Keratinocyte (primary cell): ENCODE results near the gene PLA2G4D. TPM values are rescaled to one million over a fixed set of nuclear protein-coding genes. Genes with fewer than 3 reads are reported as not detected.
A peak's percentile ranks its signal among the peaks of the same experiment; 100 is the strongest.

Source experiments
- DNase-seq: peaks from one replicate; pipeline ENCODE4 v3.0.0-alpha.2; 2011; ENCODE audit warnings: low read depth, missing footprints, low spot score
- FAIRE-seq: peaks from 2 replicates; lab custom pipeline; 2011; peaks lifted over from hg19 to GRCh38; lab: Jason Lieb, UNC
- H2AFZ ChIP-seq: 2 replicates; pipeline ENCODE4 v1.6.0; 2012; ENCODE audit warnings: low read length, control low read depth, inconsistent platforms; ENCODE audit not compliant: control insufficient read depth
- H3K27ac ChIP-seq: 2 replicates; pipeline ENCODE4 v1.5.1; 2011; ENCODE audit warnings: low read length; ENCODE audit not compliant: control insufficient read depth, insufficient read depth
- H3K27me3 ChIP-seq: 3 replicates; pipeline ENCODE4 v1.6.0; 2011; ENCODE audit warnings: low read length; ENCODE audit not compliant: control insufficient read depth, insufficient read depth; ENCODE audit errors: extremely low read depth
- H3K36me3 ChIP-seq, 2 experiments: 2 replicates in 1 of 2; 3 replicates in 1 of 2; pipeline ENCODE4 v1.5.1; 2011; ENCODE audit warnings: low read length in 2 of 2, mild to moderate bottlenecking in 1 of 2; ENCODE audit not compliant: control insufficient read depth in 2 of 2, insufficient read depth in 2 of 2; ENCODE audit errors: extremely low read depth in 1 of 2
- H3K4me1 ChIP-seq: 3 replicates; pipeline ENCODE4 v1.5.1; 2011; ENCODE audit warnings: low read length; ENCODE audit not compliant: control insufficient read depth, insufficient read depth; ENCODE audit errors: extremely low read depth
- H3K4me2 ChIP-seq: 3 replicates; pipeline ENCODE4 v1.6.0; 2011; ENCODE audit warnings: low read depth, low read length; ENCODE audit not compliant: control insufficient read depth, insufficient read depth; ENCODE audit errors: extremely low read depth
- H3K4me3 ChIP-seq, 3 experiments: fragments of 200-600 bp in 1 of 3; sonication (generic) in 1 of 3; 2 replicates in 2 of 3; 3 replicates in 1 of 3; pipeline ENCODE4 v1.5.1; 2011 to 2016; ENCODE audit warnings: low read length in 3 of 3, mild to moderate bottlenecking in 3 of 3, control low read depth in 2 of 3, inconsistent platforms in 1 of 3, low read depth in 1 of 3, mixed read lengths in 1 of 3, mixed run types in 1 of 3, moderate library complexity in 1 of 3; ENCODE audit not compliant: control insufficient read depth in 2 of 3, insufficient read depth in 2 of 3; ENCODE audit errors: extremely low read depth in 1 of 3
- H3K79me2 ChIP-seq: 2 replicates; pipeline ENCODE4 v1.6.0; 2012; ENCODE audit warnings: low read length; ENCODE audit not compliant: control insufficient read depth, insufficient read depth
- H3K9ac ChIP-seq: 3 replicates; pipeline ENCODE4 v1.6.0; 2011; ENCODE audit warnings: low read length; ENCODE audit not compliant: control insufficient read depth, insufficient read depth; ENCODE audit errors: extremely low read depth
- H3K9me1 ChIP-seq: 3 replicates; pipeline ENCODE4 v1.6.0; 2011; ENCODE audit warnings: low read length; ENCODE audit not compliant: control insufficient read depth, insufficient read depth; ENCODE audit errors: extremely low read depth
- H3K9me3 ChIP-seq: 2 replicates; pipeline ENCODE4 v1.5.1; 2012; ENCODE audit warnings: low read depth, low read length; ENCODE audit not compliant: control insufficient read depth
- H4K20me1 ChIP-seq: 3 replicates; pipeline ENCODE4 v1.6.0; 2011; ENCODE audit warnings: low read length; ENCODE audit not compliant: control insufficient read depth, insufficient read depth; ENCODE audit errors: extremely low read depth
- CTCF ChIP-seq, 3 experiments: IDR thresholded peaks in 1 of 3; conservative IDR thresholded peaks in 1 of 3; optimal IDR thresholded peaks in 1 of 3; 2 replicates in 2 of 3; 3 replicates in 1 of 3; pipeline versions ENCODE3 to v1.5.1; 2011; ENCODE audit warnings: low read length in 3 of 3, mild to moderate bottlenecking in 3 of 3, moderate library complexity in 2 of 3, control low read depth in 1 of 3, inconsistent platforms in 1 of 3; ENCODE audit not compliant: insufficient read depth in 2 of 3; ENCODE audit errors: extremely low read depth in 1 of 3
- EZH2 ChIP-seq: IDR thresholded peaks from one replicate; pipeline ENCODE4 v1.6.1; 2012; ENCODE audit warnings: inconsistent platforms, mild to moderate bottlenecking, low read length, moderate library complexity
- dilution Hi-C: fragments of 300-500 bp; cut with MboI; formaldehyde crosslinking; loops from one replicate; pipeline ENCODE4 v1.7.0; 2020; ENCODE audit warnings: low sequenced_read_pairs; ENCODE audit not compliant: extremely low pct_ligation_motif_present
- polyA plus RNA-seq, 5 experiments: library from polyadenylated mRNA; depleted of rRNA in 3 of 5; stranded (reverse) in 3 of 5; stranded (forward) in 1 of 5; unstranded in 1 of 5; fragments of >200 nt; gene quantifications; 1 replicate in 1 of 5; 2 replicates in 3 of 5; 3 replicates in 1 of 5; pipeline versions ENCODE4 v1.2.1 to v1.2.3, GENCODE V29; 2011 to 2012; ENCODE audit warnings: missing spikeins in 2 of 5, low read depth in 1 of 5, low replicate concordance in 1 of 5

PLA2G4D gene
- polyA plus RNA-seq, 1 donor (not counting 4 experiments of a cell fraction or from before 2014, with no cell fraction given) = 0.69 TPM

GRCh38 chr15:42050484-42051255 lies 43.7 kb downstream of the PLA2G4D start:
- DNase-seq = no peak
- dilution Hi-C loops = no loop called here
- Histone ChIP-seq H3K4me3 (no peak overlapping the region), H3K4me2 (no peak overlapping the region), H3K27ac (no peak overlapping the region), H3K27me3 (no peaks in the 10 kb centered on the region), H3K9me1 (no peaks in the 10 kb centered on the region), H3K36me3 (no peaks in the 10 kb centered on the region), H3K9me3 (no peaks in the 10 kb centered on the region), H3K4me1 (peaks cover 17% of the 10 kb centered on the region), H2AFZ (no peak overlapping the region), H3K9ac (no peak overlapping the region), H3K79me2 (no peaks in the 10 kb centered on the region), H4K20me1 (no peaks in the 10 kb centered on the region)
- TF ChIP-seq CTCF (optimal IDR thresholded peaks at IDR 0.05 in 1 of 3, IDR thresholded peaks at IDR 0.05 in 1 of 3, conservative IDR thresholded peaks at IDR 0.05 in 1 of 3; ENCODE audit: extremely low read depth in 1 of 3, insufficient read depth in 2 of 3, low read length in 3 of 3) (no peak), EZH2 (no peak)
- no peak for FAIRE-seq

- no peaks in the 10 kb centered on the region for H4K20me1 ChIP-seq
- peak overlapping the region; percentile 82 for H2AFZ ChIP-seq
- H3K4me3 ChIP-seq = peak overlapping the region in 2 of 3 experiments; percentile 8 to 29
- no peaks in the 10 kb centered on the region for H3K9me1 ChIP-seq
- H3K27me3 ChIP-seq = no peaks in the 10 kb centered on the region
- H3K4me2 ChIP-seq = peak overlapping the region; percentile 71
- peak overlapping the region; percentile 59 for H3K9ac ChIP-seq
- H3K36me3 ChIP-seq = no peaks in the 10 kb centered on the region
- no peaks in the 10 kb centered on the region for H3K9me3 ChIP-seq
- H3K4me1 ChIP-seq = peaks cover 17% of the 10 kb centered on the region
- dilution Hi-C loops = no loop called here
- FAIRE-seq (peak; percentile 65), DNase-seq (peak; percentile 52)
- H3K27ac ChIP-seq = peak overlapping the region; percentile 58
- TF ChIP-seq EZH2 (no peak), CTCF (optimal IDR thresholded peaks at IDR 0.05 in 1 of 3, IDR thresholded peaks at IDR 0.05 in 1 of 3, conservative IDR thresholded peaks at IDR 0.05 in 1 of 3; ENCODE audit: extremely low read depth in 1 of 3, insufficient read depth in 2 of 3, low read length in 3 of 3) (no peak)
- H3K79me2 ChIP-seq = no peaks in the 10 kb centered on the region
These were observed 45.6 kb downstream of the PLA2G4D start for GRCh38 chr15:42048821-42049200.
